H1 (cell line): ENCODE measurements around the gene MPND. TPM values are rescaled to one million over a fixed set of nuclear protein-coding genes. Genes with fewer than 3 reads are reported as not detected.

Source experiments
- CTCF ChIA-PET: fragments of 300-600 bp; sonication (Branson Sonifier 250); formaldehyde crosslinking; loops from one replicate; lab custom pipeline; 2021; ENCODE audit not compliant: partially characterized antibody; lab: Charles Lee
- POLR2A ChIA-PET: fragments of 300-600 bp; sonication (Branson Sonifier 250); formaldehyde crosslinking; loops from one replicate; lab custom pipeline; 2021; ENCODE audit warnings: inconsistent platforms; ENCODE audit not compliant: partially characterized antibody; lab: Charles Lee
- DNase-seq, 2 experiments: peaks; one replicate each; pipeline versions ENCODE4 v3.0.0 to v3.0.0-alpha.2; 2010 to 2022; ENCODE audit warnings: low spot score in 2 of 2, low read depth in 1 of 2, mixed read lengths in 1 of 2
- FAIRE-seq: peaks from 2 replicates; lab custom pipeline; 2011; peaks lifted over from hg19 to GRCh38; lab: Jason Lieb, UNC
- H2AFZ ChIP-seq: 2 replicates; pipeline ENCODE4 v1.8.1; 2012; ENCODE audit warnings: low read length, inconsistent platforms
- H2AK5ac ChIP-seq: 2 replicates; pipeline ENCODE4 v1.6.1; 2013; ENCODE audit warnings: low read depth, low read length
- H2BK120ac ChIP-seq: replicated peaks from 2 replicates; pipeline ENCODE3; 2013; ENCODE audit warnings: low read depth, low read length, inconsistent platforms
- H2BK12ac ChIP-seq: 2 replicates; pipeline ENCODE4 v1.6.1; 2013; ENCODE audit warnings: low read depth, low read length
- H2BK15ac ChIP-seq: 2 replicates; pipeline ENCODE4 v1.6.1; 2013; ENCODE audit warnings: low read length
- H2BK20ac ChIP-seq: 2 replicates; pipeline ENCODE4 v1.6.1; 2013; ENCODE audit warnings: low read length
- H2BK5ac ChIP-seq: 2 replicates; pipeline ENCODE4 v1.6.1; 2013; ENCODE audit warnings: low read depth, low read length
- H3K14ac ChIP-seq: 2 replicates; pipeline ENCODE4 v1.6.1; 2013; ENCODE audit warnings: inconsistent platforms; ENCODE audit not compliant: insufficient read length
- H3K18ac ChIP-seq: 2 replicates; pipeline ENCODE4 v1.6.1; 2013; ENCODE audit warnings: low read length; ENCODE audit errors: extremely low read depth
- H3K23ac ChIP-seq: 2 replicates; pipeline ENCODE4 v1.6.1; 2013; ENCODE audit warnings: inconsistent platforms; ENCODE audit not compliant: insufficient read length
- H3K23me2 ChIP-seq: 2 replicates; pipeline ENCODE4 v1.6.1; 2013; ENCODE audit warnings: low read depth, low read length
- H3K27ac ChIP-seq: 2 replicates; pipeline ENCODE4 v1.6.1; 2011; ENCODE audit warnings: low read depth, low read length, inconsistent platforms
- H3K27me3 ChIP-seq, 4 experiments: replicated peaks in 1 of 4; 1 replicate in 1 of 4; 2 replicates in 3 of 4; pipeline versions ENCODE4 v1.6.1 to v1.8.1; 2011 to 2013; ENCODE audit warnings: low read length in 3 of 4, mild to moderate bottlenecking in 3 of 4, inconsistent platforms in 2 of 4, mixed read lengths in 2 of 4, moderate library complexity in 1 of 4; ENCODE audit not compliant: control insufficient read depth in 3 of 4, insufficient read depth in 3 of 4; ENCODE audit errors: extremely low read depth in 1 of 4
- H3K36me3 ChIP-seq, 4 experiments: 2 replicates each; pipeline versions ENCODE4 v1.6.1 to v1.8.1; 2011 to 2013; ENCODE audit warnings: mild to moderate bottlenecking in 4 of 4, low read length in 3 of 4, moderate library complexity in 2 of 4, control low read depth in 1 of 4, inconsistent platforms in 1 of 4; ENCODE audit not compliant: insufficient read depth in 4 of 4, control insufficient read depth in 2 of 4
- H3K4ac ChIP-seq: replicated peaks from 2 replicates; pipeline ENCODE3; 2013; ENCODE audit warnings: low read length, low read depth, mixed read lengths, inconsistent platforms; ENCODE audit not compliant: insufficient read length
- H3K4me1 ChIP-seq, 4 experiments: replicated peaks in 1 of 4; 1 replicate in 1 of 4; 2 replicates in 3 of 4; pipeline versions ENCODE4 v1.6.1 to v1.8.1; 2011 to 2013; ENCODE audit warnings: low read length in 3 of 4, inconsistent platforms in 2 of 4, mixed read lengths in 1 of 4; ENCODE audit not compliant: insufficient read depth in 4 of 4, control insufficient read depth in 3 of 4
- H3K4me2 ChIP-seq, 2 experiments: 2 replicates each; pipeline versions ENCODE4 v1.6.1 to v1.8.1; 2011 to 2013; ENCODE audit warnings: low read depth in 2 of 2, low read length in 2 of 2, control low read depth in 1 of 2, inconsistent platforms in 1 of 2, mild to moderate bottlenecking in 1 of 2; ENCODE audit not compliant: insufficient read depth in 1 of 2
- H3K4me3 ChIP-seq, 4 experiments: fragments of 200-600, 300-600 bp in 1 of 4; sonication (generic), shearing (Covaris generic), sonication (Bioruptor Twin) in 1 of 4; 2 replicates each; pipeline versions ENCODE4 v1.5.1 to v1.8.1; 2011 to 2016; ENCODE audit warnings: low read length in 4 of 4, low read depth in 3 of 4, control low read depth in 2 of 4, inconsistent platforms in 2 of 4, mild to moderate bottlenecking in 2 of 4, mixed read lengths in 1 of 4, moderate library complexity in 1 of 4; ENCODE audit not compliant: insufficient read depth in 2 of 4; ENCODE audit errors: extremely low read depth in 1 of 4
- H3K56ac ChIP-seq: replicated peaks from 2 replicates; pipeline ENCODE3; 2013; ENCODE audit warnings: low read depth, mild to moderate bottlenecking, mixed read lengths, low read length, inconsistent platforms; ENCODE audit not compliant: insufficient read length
- H3K79me1 ChIP-seq: 2 replicates; pipeline ENCODE4 v1.6.1; 2013; ENCODE audit warnings: low read depth, low read length, control low read depth
- H3K79me2 ChIP-seq, 2 experiments: 2 replicates each; pipeline versions ENCODE4 v1.6.1 to v1.8.1; 2012 to 2013; ENCODE audit warnings: low read length in 2 of 2, mild to moderate bottlenecking in 2 of 2, inconsistent platforms in 1 of 2; ENCODE audit not compliant: insufficient read depth in 2 of 2, control insufficient read depth in 1 of 2
- H3K9ac ChIP-seq, 4 experiments: replicated peaks in 1 of 4; 1 replicate in 1 of 4; 2 replicates in 3 of 4; pipeline versions ENCODE4 v1.6.1 to v1.8.1; 2011 to 2013; ENCODE audit warnings: low read depth in 3 of 4, low read length in 3 of 4, control low read depth in 2 of 4, mild to moderate bottlenecking in 2 of 4, moderate library complexity in 2 of 4, inconsistent platforms in 1 of 4; ENCODE audit errors: extremely low read depth in 1 of 4
- H3K9me3 ChIP-seq, 2 experiments: 2 replicates each; pipeline versions ENCODE4 v1.6.1 to v1.8.1; 2012 to 2013; ENCODE audit warnings: mild to moderate bottlenecking in 2 of 2, moderate library complexity in 2 of 2, control low read depth in 1 of 2, inconsistent platforms in 1 of 2, low read depth in 1 of 2, low read length in 1 of 2, mixed read lengths in 1 of 2; ENCODE audit not compliant: insufficient read depth in 2 of 2
- H4K20me1 ChIP-seq, 2 experiments: replicated peaks in 1 of 2; 2 replicates each; pipeline versions ENCODE3 to v1.8.1; 2011 to 2013; ENCODE audit warnings: inconsistent platforms in 2 of 2, low read length in 2 of 2, mild to moderate bottlenecking in 1 of 2; ENCODE audit not compliant: insufficient read depth in 2 of 2, control insufficient read depth in 1 of 2
- H4K5ac ChIP-seq: 2 replicates; pipeline ENCODE4 v1.6.1; 2013; ENCODE audit warnings: low read length, low read depth, mixed read lengths, inconsistent platforms; ENCODE audit not compliant: insufficient read length
- H4K8ac ChIP-seq: 2 replicates; pipeline ENCODE4 v1.8.0; 2013; ENCODE audit warnings: mild to moderate bottlenecking, moderate library complexity, low read length, inconsistent platforms; ENCODE audit not compliant: insufficient read depth; ENCODE audit errors: extremely low read depth
- H4K91ac ChIP-seq: replicated peaks from 2 replicates; pipeline ENCODE3; 2013; ENCODE audit warnings: low read length, mixed read lengths, inconsistent platforms; ENCODE audit not compliant: insufficient read length
- CBX5 ChIP-seq: fragments of 300-800, 300-1000 bp; sonication (generic); IDR thresholded peaks from 2 replicates; pipeline ENCODE4 v1.7.1; 2016; ENCODE audit warnings: antibody characterized with exemption, low read length, low read depth
- CBX8 ChIP-seq: fragments of 300-800, 300-1000 bp; sonication (generic); IDR thresholded peaks from 2 replicates; pipeline ENCODE4 v1.7.1; 2016; ENCODE audit warnings: low read depth, low read length, borderline replicate concordance
- CHD2 ChIP-seq: IDR thresholded peaks from 2 replicates; pipeline ENCODE4 v1.6.1; 2012; ENCODE audit warnings: low read length, improper control_type of control experiment
- E2F6 ChIP-seq: IDR thresholded peaks from 2 replicates; pipeline ENCODE4 v1.6.1; 2012; ENCODE audit warnings: inconsistent platforms
- HDAC2 ChIP-seq, 2 experiments: fragments of 300-600 bp in 1 of 2; sonication (generic) in 1 of 2; IDR thresholded peaks; 2 replicates each; pipeline ENCODE4 v1.6.1; 2011 to 2012; ENCODE audit warnings: low read depth in 2 of 2, low read length in 2 of 2, mild to moderate bottlenecking in 2 of 2, moderate library complexity in 2 of 2, borderline replicate concordance in 1 of 2, inconsistent platforms in 1 of 2
- RNF2 ChIP-seq: fragments of 200-900, 300-1000 bp; sonication (generic); IDR thresholded peaks from 2 replicates; pipeline ENCODE4 v1.7.1; 2016; ENCODE audit warnings: borderline replicate concordance, low read depth, mild to moderate bottlenecking, antibody characterized with exemption, low read length; ENCODE audit not compliant: poor library complexity, severe bottlenecking; ENCODE audit errors: missing control alignments
- WGBS, 2 experiments: shearing (Covaris generic) in 1 of 2; methylation state at CpG; one replicate each; pipeline versions ENCODE4 v1.1.6 to v1.1.7; 2013 to 2015; ENCODE audit warnings: low lambda C conversion rate in 2 of 2, mixed read lengths in 2 of 2, inconsistent platforms in 1 of 2, low coverage in 1 of 2, missing lambda C conversion rate in 1 of 2; ENCODE audit not compliant: insufficient replicate concordance in 2 of 2, insufficient coverage in 1 of 2, insufficient read length in 1 of 2; ENCODE audit errors: extremely low coverage in 1 of 2, missing lambda C conversion rate in 1 of 2; 5-methylcytosine and 5-hydroxymethylcytosine counted together
- polyA plus RNA-seq, 7 experiments: library from polyadenylated mRNA; depleted of rRNA in 3 of 7; stranded (reverse) in 5 of 7; unstranded in 2 of 7; fragments of >200 nt in 5 of 7; fragments of 200-250 nt in 2 of 7; gene quantifications; 1 replicate in 5 of 7; 2 replicates in 1 of 7; 4 replicates in 1 of 7; pipeline versions ENCODE4 v1.2.1 to v1.2.3, GENCODE V29; 2011 to 2013; ENCODE audit warnings: missing spikeins in 2 of 7, mixed read lengths in 2 of 7
- total RNA-seq: library from RNA; stranded (reverse); fragmentation: NEBNext Ultra II Directional; extraction: Animal tissue kit (Norgen Biotek cat#: 25700); gene quantifications from 2 replicates; pipeline ENCODE4 v1.2.1, GENCODE V29; 2021
- TF ChIP-seq, protein P1 (sequence below), 3 experiments: IDR thresholded peaks; 1 replicate in 2 of 3; 2 replicates in 1 of 3; pipeline versions ENCODE4 v1.5.1 to v1.6.1; 2011; ENCODE audit warnings: low read length in 3 of 3, mild to moderate bottlenecking in 3 of 3, inconsistent platforms in 2 of 3, low read depth in 1 of 3, moderate library complexity in 1 of 3; ENCODE audit not compliant: insufficient read depth in 1 of 3; ENCODE audit errors: control extremely low read depth in 1 of 3

The MPND gene
- total and polyA plus RNA-seq, 2 of the 8 experiments (the other 6 are each of a cell fraction or from before 2014, with no cell fraction given) = 22.9 to 27.7 TPM

DNA sequence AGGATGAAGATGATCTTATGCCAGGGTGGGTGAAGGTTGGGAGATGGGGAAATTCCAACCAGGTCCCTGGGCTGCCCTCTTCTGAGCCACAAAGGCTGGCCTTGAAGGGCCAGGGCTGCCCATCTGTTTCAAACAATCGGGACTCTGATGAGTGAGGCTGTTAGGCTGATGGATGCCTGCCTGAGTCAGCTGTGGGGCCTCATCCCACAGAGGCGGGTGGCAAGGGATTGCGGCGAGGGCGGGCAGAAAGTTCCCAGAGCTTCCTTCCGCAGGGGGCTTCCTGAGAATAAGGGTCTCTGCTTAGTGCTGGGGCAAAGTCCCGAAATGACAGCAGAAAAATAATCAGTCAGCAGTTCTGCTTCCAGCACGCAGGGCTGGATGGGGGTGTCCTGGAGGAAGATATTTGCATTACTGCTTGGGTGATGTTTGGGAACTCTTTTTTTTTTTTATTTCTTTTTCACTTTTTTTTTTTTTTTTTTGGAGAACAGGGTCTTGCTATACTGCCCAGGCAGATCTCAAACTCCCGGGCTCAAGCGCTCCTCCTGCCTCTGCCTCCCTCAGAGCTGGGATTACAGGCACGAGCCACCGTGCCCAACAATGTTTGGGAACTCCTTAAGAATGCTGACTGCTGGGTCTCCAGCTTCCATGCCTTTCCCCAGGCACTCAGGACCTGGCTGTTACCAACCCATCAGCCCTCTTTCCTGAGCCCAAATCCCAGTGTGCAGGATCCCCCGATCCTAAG is 42.9 kb downstream of the MPND start:
- DNase-seq (no peak), FAIRE-seq (no peak)
- Histone ChIP-seq H3K4ac (no peak overlapping the region), H3K27me3 (no peaks in the 10 kb centered on the region), H2AK5ac (no peak overlapping the region), H3K27ac (no peak overlapping the region), H2AFZ (no peak overlapping the region), H3K4me2 (no peak overlapping the region), H3K79me2 (peaks cover 0 to 63% of the 10 kb centered on the region in 2 experiments; a peak in 2 of 4 replicates), H2BK5ac (no peak overlapping the region), H3K4me1 (peaks cover 6 to 22% (median 17%) of the 10 kb centered on the region in 4 experiments), H4K8ac (no peak overlapping the region), H3K9ac (no peak overlapping the region), H3K56ac (no peak overlapping the region), H2BK12ac (no peak overlapping the region), H2BK120ac (no peak overlapping the region), H4K91ac (no peak overlapping the region), H4K5ac (no peak overlapping the region), H2BK20ac (no peak overlapping the region), H2BK15ac (no peak overlapping the region), H3K36me3 (no peaks in the 10 kb centered on the region; a peak in 1 of 8 replicates), H3K9me3 (no peaks in the 10 kb centered on the region), H3K14ac (no peak overlapping the region), H3K18ac (no peak overlapping the region), H3K23me2 (no peaks in the 10 kb centered on the region), H3K4me3 (no peak overlapping the region), H3K79me1 (peaks cover 39% of the 10 kb centered on the region), H3K23ac (no peak overlapping the region), H4K20me1 (peaks cover 16 to 43% of the 10 kb centered on the region in 2 experiments)
- ChIA-PET POLR2A (interaction anchor here (1.6 to 2.7 kb wide), 4 partner anchors 10 to 36 kb away, joined by 4 to 11 read pairs (median 8); no protein-coding TSS in a partner anchor), CTCF (interaction anchor here (0.8 to 7.2 kb wide), 4 partner anchors 11 to 119 kb away, joined by 3 to 72 read pairs (median 4); no protein-coding TSS in a partner anchor)
- 88% methylated on average over 13 of the region's 13 CpGs; no CpG with 5 or more reads in 1 of the 2 experiments for whole genome bisulfite sequencing, 2 experiments
- TF ChIP-seq, protein P1, sequence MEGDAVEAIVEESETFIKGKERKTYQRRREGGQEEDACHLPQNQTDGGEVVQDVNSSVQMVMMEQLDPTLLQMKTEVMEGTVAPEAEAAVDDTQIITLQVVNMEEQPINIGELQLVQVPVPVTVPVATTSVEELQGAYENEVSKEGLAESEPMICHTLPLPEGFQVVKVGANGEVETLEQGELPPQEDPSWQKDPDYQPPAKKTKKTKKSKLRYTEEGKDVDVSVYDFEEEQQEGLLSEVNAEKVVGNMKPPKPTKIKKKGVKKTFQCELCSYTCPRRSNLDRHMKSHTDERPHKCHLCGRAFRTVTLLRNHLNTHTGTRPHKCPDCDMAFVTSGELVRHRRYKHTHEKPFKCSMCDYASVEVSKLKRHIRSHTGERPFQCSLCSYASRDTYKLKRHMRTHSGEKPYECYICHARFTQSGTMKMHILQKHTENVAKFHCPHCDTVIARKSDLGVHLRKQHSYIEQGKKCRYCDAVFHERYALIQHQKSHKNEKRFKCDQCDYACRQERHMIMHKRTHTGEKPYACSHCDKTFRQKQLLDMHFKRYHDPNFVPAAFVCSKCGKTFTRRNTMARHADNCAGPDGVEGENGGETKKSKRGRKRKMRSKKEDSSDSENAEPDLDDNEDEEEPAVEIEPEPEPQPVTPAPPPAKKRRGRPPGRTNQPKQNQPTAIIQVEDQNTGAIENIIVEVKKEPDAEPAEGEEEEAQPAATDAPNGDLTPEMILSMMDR (IDR thresholded peaks at IDR 0.05; ENCODE audit: control extremely low read depth in 1 of 3, insufficient read depth in 1 of 3, low read depth in 1 of 3, low read length in 3 of 3) = no peak
- TF ChIP-seq CBX5 = no peak
- no peak for TF ChIP-seq CHD2
- no peak for TF ChIP-seq RNF2
- TF ChIP-seq CBX8 = no peak
- no peak for TF ChIP-seq HDAC2 (IDR thresholded peaks at IDR 0.05; ENCODE audit: borderline replicate concordance in 1 of 2, low read depth in 2 of 2, low read length in 2 of 2)
- no peak for TF ChIP-seq E2F6
